ENCODE measurements around the gene DLG2.

DLG2 gene

DNA sequence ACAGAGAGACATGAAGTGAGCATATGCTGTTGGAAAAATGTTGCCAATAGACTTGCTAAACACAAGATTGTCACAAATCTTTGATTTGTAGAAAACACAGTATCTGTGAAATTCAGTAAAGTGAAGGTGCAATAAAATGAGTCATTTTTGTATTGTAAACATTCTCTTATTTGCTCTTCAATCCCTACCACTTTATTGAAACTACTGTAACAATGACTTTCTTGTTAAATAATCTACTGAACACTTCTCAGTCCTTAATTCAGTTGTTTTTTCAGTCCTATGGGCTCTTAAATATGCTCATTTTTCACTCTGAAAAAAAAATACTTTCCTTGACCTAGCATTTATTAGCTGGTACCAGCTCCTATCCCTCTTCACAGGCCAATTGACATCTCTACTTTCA is 531.9 kb downstream of the DLG2 start:
- Histone ChIP-seq H2BK5ac (ENCODE audit: low read depth, low read length, poor library complexity, severe bottlenecking) (no peak overlapping the region), H3K9ac (ENCODE audit: low read length) (no peak overlapping the region), H3K23ac (ENCODE audit: low read length in 2 of 2) (no peak overlapping the region), H3K4me1 (ENCODE audit: control insufficient read depth, insufficient read depth, low read depth, low read length) (no peaks in the 10 kb centered on the region), H3K79me1 (replicated peaks; ENCODE audit: low read length, poor library complexity, severe bottlenecking) (no peaks in the 10 kb centered on the region), H3K4me3 (ENCODE audit: insufficient read depth in 1 of 2, low read depth in 1 of 2, low read length in 2 of 2) (no peak overlapping the region), H3K4ac (ENCODE audit: low read depth in 1 of 2, low read length in 2 of 2) (no peak overlapping the region), H2AFZ (ENCODE audit: low read depth, low read length) (no peak overlapping the region), H3K27me3 (ENCODE audit: control insufficient read depth in 1 of 2, insufficient read depth in 1 of 2, low read length in 2 of 2) (no peaks in the 10 kb centered on the region), H2BK12ac (ENCODE audit: low read length in 2 of 2) (no peak overlapping the region), H3K18ac (ENCODE audit: low read depth in 1 of 2, low read length in 2 of 2) (no peak overlapping the region), H2AK5ac (ENCODE audit: low read length, severe bottlenecking) (no peak overlapping the region), H3K14ac (ENCODE audit: low read length in 2 of 2) (no peak overlapping the region), H4K8ac (ENCODE audit: low read length) (no peak overlapping the region), H3K4me2 (ENCODE audit: low read length, poor library complexity, severe bottlenecking) (no peak overlapping the region), H2BK15ac (ENCODE audit: low read depth, poor library complexity, severe bottlenecking) (no peak overlapping the region), H2BK120ac (ENCODE audit: low read depth, low read length) (no peak overlapping the region), H3K9me3 (ENCODE audit: control insufficient read depth, low read length) (peaks cover 4% of the 10 kb centered on the region), H4K91ac (ENCODE audit: low read length) (no peak overlapping the region), H3K27ac (ENCODE audit: low read length, poor library complexity, severe bottlenecking) (no peak overlapping the region), H3K36me3 (ENCODE audit: control insufficient read depth in 1 of 2, insufficient read depth in 2 of 2, low read depth in 1 of 2, low read length in 2 of 2) (no peaks in the 10 kb centered on the region)
- DNase-seq, result no peak

GRCh38 chr11:85094795-85095194 is 532.3 kb downstream of the DLG2 start:
- Histone ChIP-seq H3K9ac (ENCODE audit: low read length) (no peak overlapping the region), H3K4me2 (ENCODE audit: low read length, poor library complexity, severe bottlenecking) (no peak overlapping the region), H2BK15ac (ENCODE audit: low read depth, poor library complexity, severe bottlenecking) (no peak overlapping the region), H2BK5ac (ENCODE audit: low read depth, low read length, poor library complexity, severe bottlenecking) (no peak overlapping the region), H3K4me3 (ENCODE audit: insufficient read depth in 1 of 2, low read depth in 1 of 2, low read length in 2 of 2) (no peak overlapping the region), H3K79me1 (replicated peaks; ENCODE audit: low read length, poor library complexity, severe bottlenecking) (no peaks in the 10 kb centered on the region), H3K23ac (ENCODE audit: low read length in 2 of 2) (no peak overlapping the region), H4K8ac (ENCODE audit: low read length) (no peak overlapping the region), H3K27ac (ENCODE audit: low read length, poor library complexity, severe bottlenecking) (no peak overlapping the region), H3K9me3 (ENCODE audit: control insufficient read depth, low read length) (peaks cover 4% of the 10 kb centered on the region), H3K4ac (ENCODE audit: low read depth in 1 of 2, low read length in 2 of 2) (no peak overlapping the region), H2AFZ (ENCODE audit: low read depth, low read length) (no peak overlapping the region), H3K27me3 (ENCODE audit: control insufficient read depth in 1 of 2, insufficient read depth in 1 of 2, low read length in 2 of 2) (no peaks in the 10 kb centered on the region), H3K18ac (ENCODE audit: low read depth in 1 of 2, low read length in 2 of 2) (no peak overlapping the region), H3K4me1 (ENCODE audit: control insufficient read depth, insufficient read depth, low read depth, low read length) (no peaks in the 10 kb centered on the region), H4K91ac (ENCODE audit: low read length) (no peak overlapping the region), H3K14ac (ENCODE audit: low read length in 2 of 2) (no peak overlapping the region), H2AK5ac (ENCODE audit: low read length, severe bottlenecking) (no peak overlapping the region), H2BK120ac (ENCODE audit: low read depth, low read length) (no peak overlapping the region), H2BK12ac (ENCODE audit: low read length in 2 of 2) (no peak overlapping the region), H3K36me3 (ENCODE audit: control insufficient read depth in 1 of 2, insufficient read depth in 2 of 2, low read depth in 1 of 2, low read length in 2 of 2) (no peaks in the 10 kb centered on the region)
- no CpG with 5 or more reads among the region's 1 CpG for WGBS
- no peak for DNase-seq

- Histone ChIP-seq H3K4me1 (ENCODE audit: control insufficient read depth, insufficient read depth, low read depth, low read length) (no peaks in the 10 kb centered on the region), H3K36me3 (ENCODE audit: control insufficient read depth in 1 of 2, insufficient read depth in 2 of 2, low read depth in 1 of 2, low read length in 2 of 2) (no peaks in the 10 kb centered on the region), H3K18ac (ENCODE audit: low read depth in 1 of 2, low read length in 2 of 2) (no peak overlapping the region), H3K4me2 (ENCODE audit: low read length, poor library complexity, severe bottlenecking) (no peak overlapping the region), H3K23ac (ENCODE audit: low read length in 2 of 2) (no peak overlapping the region), H3K79me1 (replicated peaks; ENCODE audit: low read length, poor library complexity, severe bottlenecking) (no peaks in the 10 kb centered on the region), H2AK5ac (ENCODE audit: low read length, severe bottlenecking) (no peak overlapping the region), H2AFZ (ENCODE audit: low read depth, low read length) (no peak overlapping the region), H3K27ac (ENCODE audit: low read length, poor library complexity, severe bottlenecking) (no peak overlapping the region), H3K9me3 (ENCODE audit: control insufficient read depth, low read length) (no peaks in the 10 kb centered on the region), H3K4ac (ENCODE audit: low read depth in 1 of 2, low read length in 2 of 2) (no peak overlapping the region), H2BK15ac (ENCODE audit: low read depth, poor library complexity, severe bottlenecking) (no peak overlapping the region), H3K27me3 (ENCODE audit: control insufficient read depth in 1 of 2, insufficient read depth in 1 of 2, low read length in 2 of 2) (no peaks in the 10 kb centered on the region), H2BK120ac (ENCODE audit: low read depth, low read length) (no peak overlapping the region), H3K14ac (ENCODE audit: low read length in 2 of 2) (no peak overlapping the region), H2BK12ac (ENCODE audit: low read length in 2 of 2) (no peak overlapping the region), H2BK5ac (ENCODE audit: low read depth, low read length, poor library complexity, severe bottlenecking) (no peak overlapping the region), H4K91ac (ENCODE audit: low read length) (no peak overlapping the region), H3K4me3 (ENCODE audit: insufficient read depth in 1 of 2, low read depth in 1 of 2, low read length in 2 of 2) (no peak overlapping the region), H4K8ac (ENCODE audit: low read length) (no peak overlapping the region), H3K9ac (ENCODE audit: low read length) (no peak overlapping the region)
- DNase-seq, result no peak
- WGBS, result no CpG with 5 or more reads among the region's 1 CpG
Measured at GRCh38 chr11:85089654-85090053, 537.5 kb downstream of the DLG2 start.

DNA sequence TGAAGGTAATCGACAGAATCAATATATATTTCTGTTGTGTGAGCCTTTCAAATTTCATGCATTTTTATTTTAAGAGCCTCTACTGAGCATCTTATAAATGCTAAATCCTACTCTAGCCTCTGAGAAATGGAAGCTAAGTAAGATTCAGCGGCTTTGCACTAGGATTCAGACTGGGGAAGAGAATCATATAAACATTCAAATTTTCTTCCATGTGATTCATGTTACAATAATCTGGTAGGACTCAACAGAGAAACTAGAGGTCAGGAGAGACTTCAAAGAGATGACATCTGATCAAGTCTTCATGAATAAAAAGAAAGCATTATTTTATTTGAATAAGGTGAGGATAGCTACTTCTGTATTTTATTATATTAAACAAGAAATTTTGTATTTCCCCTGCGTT is 538.9 kb downstream of the DLG2 start:
- Histone ChIP-seq H3K14ac (ENCODE audit: low read length in 2 of 2) (no peak overlapping the region), H2BK5ac (ENCODE audit: low read depth, low read length, poor library complexity, severe bottlenecking) (no peak overlapping the region), H2BK15ac (ENCODE audit: low read depth, poor library complexity, severe bottlenecking) (no peak overlapping the region), H3K9me3 (ENCODE audit: control insufficient read depth, low read length) (no peaks in the 10 kb centered on the region), H2BK12ac (ENCODE audit: low read length in 2 of 2) (no peak overlapping the region), H3K36me3 (ENCODE audit: control insufficient read depth in 1 of 2, insufficient read depth in 2 of 2, low read depth in 1 of 2, low read length in 2 of 2) (no peaks in the 10 kb centered on the region), H3K79me1 (replicated peaks; ENCODE audit: low read length, poor library complexity, severe bottlenecking) (no peaks in the 10 kb centered on the region), H3K9ac (ENCODE audit: low read length) (no peak overlapping the region), H3K4me1 (ENCODE audit: control insufficient read depth, insufficient read depth, low read depth, low read length) (no peaks in the 10 kb centered on the region), H3K23ac (ENCODE audit: low read length in 2 of 2) (no peak overlapping the region), H3K4ac (ENCODE audit: low read depth in 1 of 2, low read length in 2 of 2) (no peak overlapping the region), H3K18ac (ENCODE audit: low read depth in 1 of 2, low read length in 2 of 2) (no peak overlapping the region), H3K4me2 (ENCODE audit: low read length, poor library complexity, severe bottlenecking) (no peak overlapping the region), H2AK5ac (ENCODE audit: low read length, severe bottlenecking) (no peak overlapping the region), H2AFZ (ENCODE audit: low read depth, low read length) (no peak overlapping the region), H2BK120ac (ENCODE audit: low read depth, low read length) (no peak overlapping the region), H4K91ac (ENCODE audit: low read length) (no peak overlapping the region), H3K27me3 (ENCODE audit: control insufficient read depth in 1 of 2, insufficient read depth in 1 of 2, low read length in 2 of 2) (no peaks in the 10 kb centered on the region), H3K27ac (ENCODE audit: low read length, poor library complexity, severe bottlenecking) (no peak overlapping the region), H4K8ac (ENCODE audit: low read length) (no peak overlapping the region), H3K4me3 (ENCODE audit: insufficient read depth in 1 of 2, low read depth in 1 of 2, low read length in 2 of 2) (no peak overlapping the region)
- no peak for DNase-seq
- no CpG with 5 or more reads among the region's 3 CpGs for WGBS

Data from mesenchymal stem cell (in vitro differentiated cells and primary cell).